ENCODE results near the gene ARHGAP22.

ARHGAP22 gene

DNA sequence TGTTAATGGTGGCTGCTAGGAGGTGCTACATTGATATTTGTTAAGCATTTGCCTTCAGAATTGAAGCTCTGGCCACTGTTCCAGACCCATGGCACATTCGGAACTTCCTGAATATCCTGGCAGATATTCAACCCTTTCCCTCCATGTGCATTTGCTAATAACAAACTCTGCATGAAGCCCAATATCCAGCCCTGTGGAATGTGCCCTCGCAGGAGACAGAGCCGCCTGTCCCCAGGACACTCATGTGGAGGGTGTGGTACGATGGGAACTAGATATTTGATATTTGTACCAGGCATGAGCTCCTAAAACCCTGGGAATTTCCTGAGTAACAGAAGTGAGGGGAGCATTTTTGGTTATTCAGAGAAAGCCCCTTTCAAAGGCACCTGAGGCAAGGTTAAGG, 21.6 kb upstream of the ARHGAP22 start:
- no peak for TF ChIP-seq SIN3A (IDR thresholded peaks at IDR 0.05; ENCODE audit: borderline replicate concordance, insufficient read depth, low read length)
- TF ChIP-seq FOXP2 (optimal IDR thresholded peaks at IDR 0.05; ENCODE audit: borderline replicate concordance, extremely low read depth, extremely low read length, insufficient read depth) = no peak
- no peak for TF ChIP-seq REST (IDR thresholded peaks at IDR 0.05; ENCODE audit: insufficient read depth in 1 of 2, low read depth in 2 of 2, low read length in 2 of 2)
- TF ChIP-seq TAF1 (IDR thresholded peaks at IDR 0.05; ENCODE audit: borderline replicate concordance, insufficient read depth, low read length) = no peak
- no peak for TF ChIP-seq POLR2AphosphoS5 (IDR thresholded peaks at IDR 0.05; ENCODE audit: low read depth, low read length)

DNA sequence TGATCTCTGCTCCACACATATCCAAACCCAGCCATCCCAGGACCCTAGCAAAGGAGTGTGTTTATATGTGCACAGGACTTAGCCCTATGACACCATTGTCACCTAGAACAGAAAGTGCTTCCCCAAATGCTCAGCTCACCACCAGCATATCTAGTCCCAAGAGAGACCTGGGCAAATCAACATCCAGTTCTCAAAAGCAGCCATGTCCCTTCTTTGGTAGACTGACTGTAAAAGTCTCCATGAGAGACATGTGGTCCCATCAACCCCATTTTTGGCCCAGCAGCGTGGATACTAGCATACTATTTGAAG, 20.9 kb upstream of the ARHGAP22 start:
- TF ChIP-seq POLR2AphosphoS5 (IDR thresholded peaks at IDR 0.05; ENCODE audit: low read depth, low read length) = no peak
- TF ChIP-seq TAF1 (IDR thresholded peaks at IDR 0.05; ENCODE audit: borderline replicate concordance, insufficient read depth, low read length) = no peak
- no peak for TF ChIP-seq REST (IDR thresholded peaks at IDR 0.05; ENCODE audit: insufficient read depth in 1 of 2, low read depth in 2 of 2, low read length in 2 of 2)
- TF ChIP-seq SIN3A (IDR thresholded peaks at IDR 0.05; ENCODE audit: borderline replicate concordance, insufficient read depth, low read length) = no peak
- no peak for TF ChIP-seq FOXP2 (optimal IDR thresholded peaks at IDR 0.05; ENCODE audit: borderline replicate concordance, extremely low read depth, extremely low read length, insufficient read depth)

- TF ChIP-seq SIN3A (IDR thresholded peaks at IDR 0.05; ENCODE audit: borderline replicate concordance, insufficient read depth, low read length) = no peak
- TF ChIP-seq POLR2AphosphoS5 (IDR thresholded peaks at IDR 0.05; ENCODE audit: low read depth, low read length) = no peak
- no peak for TF ChIP-seq FOXP2 (optimal IDR thresholded peaks at IDR 0.05; ENCODE audit: borderline replicate concordance, extremely low read depth, extremely low read length, insufficient read depth)
- TF ChIP-seq REST (IDR thresholded peaks at IDR 0.05; ENCODE audit: insufficient read depth in 1 of 2, low read depth in 2 of 2, low read length in 2 of 2) = no peak
These were observed 18.8 kb upstream of the ARHGAP22 start for GRCh38 chr10:48623607-48624132.

GRCh38 chr10:48623009-48623408, 18.1 kb upstream of the ARHGAP22 start:
- TF ChIP-seq REST (IDR thresholded peaks at IDR 0.05; ENCODE audit: insufficient read depth in 1 of 2, low read depth in 2 of 2, low read length in 2 of 2) = no peak
- no peak for TF ChIP-seq POLR2AphosphoS5 (IDR thresholded peaks at IDR 0.05; ENCODE audit: low read depth, low read length)
- TF ChIP-seq SIN3A (IDR thresholded peaks at IDR 0.05; ENCODE audit: borderline replicate concordance, insufficient read depth, low read length) = no peak
- no peak for TF ChIP-seq FOXP2 (optimal IDR thresholded peaks at IDR 0.05; ENCODE audit: borderline replicate concordance, extremely low read depth, extremely low read length, insufficient read depth)
- TF ChIP-seq TAF1 (IDR thresholded peaks at IDR 0.05; ENCODE audit: borderline replicate concordance, insufficient read depth, low read length) = no peak

- no peak for TF ChIP-seq SIN3A (IDR thresholded peaks at IDR 0.05; ENCODE audit: borderline replicate concordance, insufficient read depth, low read length)
- no peak for TF ChIP-seq TAF1 (IDR thresholded peaks at IDR 0.05; ENCODE audit: borderline replicate concordance, insufficient read depth, low read length)
- no peak for TF ChIP-seq REST (IDR thresholded peaks at IDR 0.05; ENCODE audit: insufficient read depth in 1 of 2, low read depth in 2 of 2, low read length in 2 of 2)
- TF ChIP-seq FOXP2 (optimal IDR thresholded peaks at IDR 0.05; ENCODE audit: borderline replicate concordance, extremely low read depth, extremely low read length, insufficient read depth) = no peak
- no peak for TF ChIP-seq POLR2AphosphoS5 (IDR thresholded peaks at IDR 0.05; ENCODE audit: low read depth, low read length)
These were observed 15.8 kb upstream of the ARHGAP22 start for GRCh38 chr10:48620719-48621118.

Data from PFSK-1 (cell line).